Heart right ventricle (tissue), 16 donors: ENCODE measurements around the gene EDDM3A. TPM values are rescaled to one million over a fixed set of nuclear protein-coding genes. Genes with fewer than 3 reads are reported as not detected.

Source experiments
- ATAC-seq, 8 donors: fragments of 200-7000 bp; cut with Tn5 transposase; one replicate each; pipeline ENCODE4 v1.9.1; 2020; ENCODE audit warnings: mild to moderate bottlenecking in 8 of 8, moderate library complexity in 8 of 8, moderate number of reproducible peaks in 1 of 8
- DNase-seq, 2 donors: peaks; one replicate each; pipeline ENCODE4 v3.0.0-alpha.2; 2020
- H3K27ac ChIP-seq, 10 donors: fragments of 200-600 bp; sonication (generic) in 2 of 10; one replicate each; pipeline versions ENCODE4 v1.5.0 to v1.8.0; 2020 to 2022; ENCODE audit warnings: mild to moderate bottlenecking in 3 of 10
- H3K27me3 ChIP-seq, 7 donors: fragments of 200-600 bp; one replicate each; pipeline ENCODE4 v1.8.0; 2021 to 2022; ENCODE audit warnings: mild to moderate bottlenecking in 2 of 7
- H3K36me3 ChIP-seq, 9 donors: fragments of 200-600 bp; sonication (generic) in 1 of 9; one replicate each; pipeline versions ENCODE4 v1.5.0 to v1.8.0; 2020 to 2022; ENCODE audit warnings: mild to moderate bottlenecking in 2 of 9
- H3K4me1 ChIP-seq, 9 donors: fragments of 200-600 bp; sonication (generic) in 1 of 9; one replicate each; pipeline versions ENCODE4 v1.5.0 to v1.8.0; 2020 to 2022; ENCODE audit warnings: mild to moderate bottlenecking in 4 of 9
- H3K4me3 ChIP-seq, 10 donors: fragments of 200-600 bp; sonication (generic) in 2 of 10; one replicate each; pipeline versions ENCODE4 v1.5.0 to v1.8.0; 2020 to 2022; ENCODE audit warnings: mild to moderate bottlenecking in 7 of 10, moderate library complexity in 2 of 10
- H3K9me3 ChIP-seq, 11 donors: fragments of 200-600 bp in 10 of 11; sonication (generic) in 2 of 11; one replicate each; pipeline versions ENCODE4 v1.5.0 to v1.8.0; 2013 to 2022; ENCODE audit warnings: mild to moderate bottlenecking in 2 of 11, control low read depth in 1 of 11, moderate library complexity in 1 of 11
- CTCF ChIP-seq, 9 donors: fragments of 200-600 bp; sonication (generic) in 2 of 9; IDR thresholded peaks; one replicate each; pipeline versions ENCODE4 v1.5.0 to v1.8.0; 2021 to 2022; ENCODE audit warnings: antibody characterized with exemption in 9 of 9, mild to moderate bottlenecking in 5 of 9, moderate library complexity in 1 of 9
- WGBS, 2 donors: extraction: QIAGEN DNeasy Blood & Tissue Kit; methylation state at CpG; one replicate each; pipeline ENCODE4 v1.1.7; 2013; ENCODE audit warnings: inconsistent platforms in 1 of 2; 5-methylcytosine and 5-hydroxymethylcytosine counted together
- intact Hi-C, 10 donors: fragments of 100-400 bp; cut with DNase I; formaldehyde crosslinking; loops; one replicate each; pipeline versions ENCODE4 v1.11.1 to v1.14.2; 2022
- polyA plus RNA-seq, 2 donors: library from polyadenylated mRNA; stranded (reverse); fragments of 200-250 nt; gene quantifications; one replicate each; pipeline ENCODE4 v1.2.3, GENCODE V29; 2013
- total RNA-seq, 10 donors: library from RNA; stranded (reverse); fragmentation: NEBNext Ultra II Directional in 3 of 10; extraction: Animal tissue kit (Norgen Biotek cat#: 25700) in 3 of 10; gene quantifications; one replicate each; pipeline versions ENCODE4 v1.2.1 to v1.2.4, GENCODE V29; 2021 to 2023
- donor health status: Arrhythmogenic right ventricular cardiomyopathy.
- donor health status: ischemic (EF 13 %, LVEDD 7.1; RV severe dilation, severe dysfunction).
- donor health status: healthy with polysubstance abuse.
- donor health status: DM: no; HTN: yes; CAD: no.
- donor health status: DM: no; HTN: no; CAD: no.
- donor health status: ischemic (EF 25% LVEDD 6.9; RV normal size, moderate dysfunction).
- donor health status: ischemic (EF 25% LVEDD 5.7; RV mildly dilated, moderate dysfunction).
- donor health status: healthy.
- donor health status: DM: yes; HTN: yes; CAD: no.
- donor health status: Ischemic cardiomyopathy.
- donor health status: ischemic (EF 35%, LVEDD 5.7; RV mildly dilated, moderate dysfunction).
- donor health status: nonischemic (EF 11% LVEDD 7.7; RV severe dilation, severe dysfunction).
- donor health status: DM: yes; HTN: yes; CAD: no.
- donor health status: PGD.
- donor health status: ischemic (EF 29% LVEDD 5.4; RV normal size, mild dysfunction).
- donor health status: nonischemic (EF 23%, LVEDD 6.1; RV moderate dilation, normal function).

Gene EDDM3A
- total and polyA plus RNA-seq, 12 donors: not detected

DNA sequence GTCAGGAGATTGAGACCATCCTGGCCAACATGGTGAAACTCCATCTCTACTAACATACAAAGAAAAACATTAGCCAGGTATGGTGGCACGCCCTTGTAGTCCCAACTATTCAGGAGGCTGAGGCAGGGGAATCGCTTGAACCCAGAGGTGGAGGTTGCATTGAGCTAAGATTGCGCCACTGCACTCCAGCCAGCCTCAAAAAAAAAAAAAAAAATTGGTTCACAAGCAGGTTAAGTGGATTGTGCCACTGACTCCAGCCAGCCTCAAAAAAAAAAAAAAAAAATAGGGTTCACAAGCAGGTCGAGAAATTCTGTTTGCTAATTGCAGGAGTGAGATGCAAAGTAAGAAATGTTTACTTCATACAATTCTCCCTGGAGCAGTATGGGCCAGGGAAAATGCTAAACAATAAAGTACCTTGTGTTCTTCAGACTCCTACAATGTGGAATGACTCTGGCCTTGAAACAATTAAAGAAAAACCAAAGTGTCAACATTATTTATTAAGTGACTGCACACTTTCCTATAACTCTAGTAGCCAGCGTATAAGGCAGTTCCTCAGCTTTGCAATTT lies 28.7 kb downstream of the EDDM3A start:
- no peak for TF ChIP-seq CTCF (IDR thresholded peaks at IDR 0.05)
- no peak for DNase-seq
- 81 to 87% methylated on average over 5 of the region's 5 CpGs for WGBS, 2 donors
- intact Hi-C loops: no loop called here
- no peaks in the 10 kb centered on the region for H3K36me3 ChIP-seq
- ATAC-seq: no peak
- peaks cover 0 to 4% (median 0%) of the 10 kb centered on the region in 9 donors for H3K4me1 ChIP-seq
- H3K27me3 ChIP-seq: no peaks in the 10 kb centered on the region
- no peak overlapping the region for H3K4me3 ChIP-seq
- H3K27ac ChIP-seq: no peak overlapping the region
- H3K9me3 ChIP-seq: no peaks in the 10 kb centered on the region

DNA sequence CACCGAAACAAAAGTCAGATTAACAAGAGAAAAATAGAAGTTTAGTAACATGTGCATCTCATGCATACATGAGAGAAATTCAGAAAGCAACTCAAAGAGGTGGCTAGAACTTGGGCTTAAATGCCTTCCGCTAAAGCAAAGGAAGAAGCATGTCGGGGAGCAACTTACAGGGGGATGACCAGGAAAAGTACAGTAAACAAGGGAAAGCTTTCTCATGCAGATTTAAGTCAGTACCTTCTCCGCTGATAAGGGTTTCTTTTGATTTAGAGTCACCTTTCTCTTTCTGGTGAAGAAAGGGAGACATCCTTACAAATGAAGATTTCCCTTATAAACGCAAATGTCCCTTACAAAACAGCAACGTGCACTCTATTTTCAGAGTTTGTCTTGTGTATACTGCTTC lies 29.4 kb downstream of the EDDM3A start:
- H3K4me3 ChIP-seq: no peak overlapping the region
- 72 to 78% methylated on average over 6 of the region's 6 CpGs for WGBS, 2 donors
- DNase-seq: no peak
- peaks cover 0 to 4% (median 0%) of the 10 kb centered on the region in 9 donors for H3K4me1 ChIP-seq
- intact Hi-C loops: no loop called here
- no peak overlapping the region for H3K27ac ChIP-seq
- ATAC-seq: no peak
- TF ChIP-seq CTCF (IDR thresholded peaks at IDR 0.05): no peak
- no peaks in the 10 kb centered on the region for H3K27me3 ChIP-seq
- H3K36me3 ChIP-seq: no peaks in the 10 kb centered on the region
- H3K9me3 ChIP-seq: no peaks in the 10 kb centered on the region

GRCh38 chr14:20775901-20776300 lies 30.2 kb downstream of the EDDM3A start:
- no peaks in the 10 kb centered on the region for H3K36me3 ChIP-seq
- intact Hi-C loops: no loop called here
- H3K4me1 ChIP-seq: peaks cover 0 to 11% (median 0%) of the 10 kb centered on the region in 9 donors
- no peak overlapping the region for H3K27ac ChIP-seq
- no peak for ATAC-seq
- WGBS, 2 donors: 86 to 91% methylated on average over 1 of the region's 1 CpG
- no peak for DNase-seq
- H3K9me3 ChIP-seq: no peaks in the 10 kb centered on the region
- no peak overlapping the region for H3K4me3 ChIP-seq
- TF ChIP-seq CTCF (IDR thresholded peaks at IDR 0.05): no peak
- no peaks in the 10 kb centered on the region for H3K27me3 ChIP-seq

- TF ChIP-seq CTCF (IDR thresholded peaks at IDR 0.05): no peak
- peak overlapping the region in 8 of 10 donors; percentile 9 to 92 (median 54) for H3K27ac ChIP-seq
- H3K4me1 ChIP-seq: peaks cover 0 to 47% (median 21%) of the 10 kb centered on the region in 9 donors
- WGBS, 2 donors: 4 to 9% methylated on average over 4 of the region's 4 CpGs
- peak overlapping the region in 7 of 10 donors; percentile 11 to 51 (median 33) for H3K4me3 ChIP-seq
- ATAC-seq (peak in 5 of 8 donors; percentile 15 to 54 (median 25)), DNase-seq (no peak)
- no peaks in the 10 kb centered on the region for H3K27me3 ChIP-seq
- H3K9me3 ChIP-seq: no peaks in the 10 kb centered on the region
- H3K36me3 ChIP-seq: no peaks in the 10 kb centered on the region
- intact Hi-C loops: no loop called here
Measured at GRCh38 chr14:20781803-20782202, 36.1 kb downstream of the EDDM3A start.
